Measurements from ENCODE around the gene INTS15.

The INTS15 gene

GRCh38 chr7:6641305-6642035 lies 51.6 kb downstream of the INTS15 start:
- Histone ChIP-seq H3K36me3 (ENCODE audit: control insufficient read depth in 5 of 5, insufficient read depth in 5 of 5, low read length in 5 of 5) (peaks cover 0 to 56% (median 51%) of the 10 kb centered on the region in 5 donors), H3K9ac (ENCODE audit: low read length in 5 of 5) (no peak overlapping the region), H3K27ac (ENCODE audit: low read depth, low read length) (no peak overlapping the region), H3K4me3 (ENCODE audit: low read depth in 1 of 5, low read length in 5 of 5) (no peak overlapping the region), H3K9me3 (ENCODE audit: control insufficient read depth in 5 of 5, low read length in 5 of 5) (no peaks in the 10 kb centered on the region), H3K27me3 (ENCODE audit: control insufficient read depth in 5 of 5, insufficient read depth in 4 of 5, low read length in 5 of 5) (no peaks in the 10 kb centered on the region), H3K4me1 (ENCODE audit: control insufficient read depth in 5 of 5, insufficient read depth in 5 of 5, low read length in 5 of 5) (peaks cover 7 to 29% (median 24%) of the 10 kb centered on the region in 5 donors)

DNA sequence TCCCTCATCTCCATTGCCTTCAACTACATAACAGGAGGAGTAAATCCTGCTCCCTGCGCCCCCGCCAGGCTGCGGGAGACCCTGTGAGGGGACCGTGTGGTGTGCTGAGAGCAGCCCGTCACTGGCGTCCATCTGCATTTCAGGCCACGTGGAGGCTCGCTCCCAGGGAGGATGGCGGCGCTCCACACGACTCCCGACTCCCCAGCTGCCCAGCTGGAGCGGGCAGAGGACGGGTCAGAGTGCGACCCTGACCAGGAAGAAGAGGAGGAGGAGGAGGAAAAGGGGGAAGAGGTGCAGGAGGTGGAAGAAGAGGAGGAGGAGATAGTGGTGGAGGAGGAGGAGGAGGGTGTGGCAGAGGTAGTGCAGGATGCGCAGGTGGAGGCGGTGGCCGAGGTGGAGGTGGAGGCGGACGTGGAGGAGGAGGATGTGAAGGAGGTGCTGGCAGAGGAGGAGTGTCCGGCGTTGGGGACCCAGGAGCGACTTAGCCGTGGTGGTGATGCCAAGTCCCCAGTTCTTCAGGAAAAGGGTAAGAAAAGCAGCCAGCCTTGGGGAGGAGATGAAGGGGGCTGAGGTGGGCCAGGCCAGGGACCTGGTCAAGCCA lies 52.5 kb downstream of the INTS15 start:
- no peaks in the 10 kb centered on the region for H3K9me3 ChIP-seq (ENCODE audit: control insufficient read depth in 5 of 5, low read length in 5 of 5)
- no peaks in the 10 kb centered on the region for H3K27me3 ChIP-seq (ENCODE audit: control insufficient read depth in 5 of 5, insufficient read depth in 4 of 5, low read length in 5 of 5)
- peaks cover 7 to 24% (median 20%) of the 10 kb centered on the region in 5 donors for H3K4me1 ChIP-seq (ENCODE audit: control insufficient read depth in 5 of 5, insufficient read depth in 5 of 5, low read length in 5 of 5)
- H3K4me3 ChIP-seq (ENCODE audit: low read depth in 1 of 5, low read length in 5 of 5), result no peak overlapping the region
- no peak overlapping the region for H3K9ac ChIP-seq (ENCODE audit: low read length in 5 of 5)
- peaks cover 0 to 64% (median 60%) of the 10 kb centered on the region in 5 donors for H3K36me3 ChIP-seq (ENCODE audit: control insufficient read depth in 5 of 5, insufficient read depth in 5 of 5, low read length in 5 of 5)
- H3K27ac ChIP-seq (ENCODE audit: low read depth, low read length), result no peak overlapping the region

GRCh38 chr7:6642861-6643640 lies 53.2 kb downstream of the INTS15 start:
- Histone ChIP-seq H3K4me1 (ENCODE audit: control insufficient read depth in 5 of 5, insufficient read depth in 5 of 5, low read length in 5 of 5) (peaks cover 7 to 20% (median 16%) of the 10 kb centered on the region in 5 donors), H3K27ac (ENCODE audit: low read depth, low read length) (no peak overlapping the region), H3K9ac (ENCODE audit: low read length in 5 of 5) (no peak overlapping the region), H3K4me3 (ENCODE audit: low read depth in 1 of 5, low read length in 5 of 5) (no peak overlapping the region), H3K36me3 (ENCODE audit: control insufficient read depth in 5 of 5, insufficient read depth in 5 of 5, low read length in 5 of 5) (peaks cover 0 to 72% (median 67%) of the 10 kb centered on the region in 5 donors), H3K9me3 (ENCODE audit: control insufficient read depth in 5 of 5, low read length in 5 of 5) (no peaks in the 10 kb centered on the region), H3K27me3 (ENCODE audit: control insufficient read depth in 5 of 5, insufficient read depth in 4 of 5, low read length in 5 of 5) (no peaks in the 10 kb centered on the region)

- no peak overlapping the region for H3K27ac ChIP-seq (ENCODE audit: low read depth, low read length)
- H3K9ac ChIP-seq (ENCODE audit: low read length in 5 of 5), result no peak overlapping the region
- no peak overlapping the region for H3K4me3 ChIP-seq (ENCODE audit: low read depth in 1 of 5, low read length in 5 of 5)
- H3K9me3 ChIP-seq (ENCODE audit: control insufficient read depth in 5 of 5, low read length in 5 of 5), result no peaks in the 10 kb centered on the region
- H3K4me1 ChIP-seq (ENCODE audit: control insufficient read depth in 5 of 5, insufficient read depth in 5 of 5, low read length in 5 of 5), result peaks cover 3 to 10% (median 6%) of the 10 kb centered on the region in 5 donors
- H3K27me3 ChIP-seq (ENCODE audit: control insufficient read depth in 5 of 5, insufficient read depth in 4 of 5, low read length in 5 of 5), result no peaks in the 10 kb centered on the region
- peaks cover 0 to 81% (median 76%) of the 10 kb centered on the region in 5 donors for H3K36me3 ChIP-seq (ENCODE audit: control insufficient read depth in 5 of 5, insufficient read depth in 5 of 5, low read length in 5 of 5)
Observed at GRCh38 chr7:6643915-6644625, 54.2 kb downstream of the INTS15 start.

- H3K4me3 ChIP-seq (ENCODE audit: low read depth in 1 of 5, low read length in 5 of 5), result no peak overlapping the region
- H3K36me3 ChIP-seq (ENCODE audit: control insufficient read depth in 5 of 5, insufficient read depth in 5 of 5, low read length in 5 of 5), result peaks cover 0 to 88% (median 81%) of the 10 kb centered on the region in 5 donors
- H3K4me1 ChIP-seq (ENCODE audit: control insufficient read depth in 5 of 5, insufficient read depth in 5 of 5, low read length in 5 of 5), result peaks cover 3 to 8% (median 5%) of the 10 kb centered on the region in 5 donors
- no peaks in the 10 kb centered on the region for H3K9me3 ChIP-seq (ENCODE audit: control insufficient read depth in 5 of 5, low read length in 5 of 5)
- H3K9ac ChIP-seq (ENCODE audit: low read length in 5 of 5), result no peak overlapping the region
- no peak overlapping the region for H3K27ac ChIP-seq (ENCODE audit: low read depth, low read length)
- H3K27me3 ChIP-seq (ENCODE audit: control insufficient read depth in 5 of 5, insufficient read depth in 4 of 5, low read length in 5 of 5), result no peaks in the 10 kb centered on the region
Observed at GRCh38 chr7:6644728-6645127, 54.9 kb downstream of the INTS15 start.

DNA sequence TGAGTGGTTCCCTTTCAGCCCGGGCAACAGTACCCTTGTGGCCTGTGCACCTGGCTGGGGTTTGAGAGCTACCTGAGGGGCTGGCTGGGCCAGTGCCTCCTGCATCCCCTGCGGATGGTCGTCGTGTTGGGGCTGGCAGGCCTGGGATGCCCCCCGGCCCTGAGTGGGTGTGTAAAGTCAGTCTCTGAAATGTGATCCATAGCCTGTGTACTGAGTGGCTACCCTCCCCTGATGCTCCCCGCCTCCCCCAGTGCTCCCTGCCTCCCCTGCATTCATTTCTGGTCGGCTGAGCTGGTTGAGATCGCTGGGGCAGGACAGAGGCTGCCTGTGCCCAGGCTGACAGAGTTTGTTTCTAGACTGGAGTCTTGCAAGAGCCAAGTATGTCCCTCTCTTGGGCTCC lies 56.6 kb downstream of the INTS15 start:
- peaks cover 0 to 97% (median 86%) of the 10 kb centered on the region in 5 donors for H3K36me3 ChIP-seq (ENCODE audit: control insufficient read depth in 5 of 5, insufficient read depth in 5 of 5, low read length in 5 of 5)

DNA sequence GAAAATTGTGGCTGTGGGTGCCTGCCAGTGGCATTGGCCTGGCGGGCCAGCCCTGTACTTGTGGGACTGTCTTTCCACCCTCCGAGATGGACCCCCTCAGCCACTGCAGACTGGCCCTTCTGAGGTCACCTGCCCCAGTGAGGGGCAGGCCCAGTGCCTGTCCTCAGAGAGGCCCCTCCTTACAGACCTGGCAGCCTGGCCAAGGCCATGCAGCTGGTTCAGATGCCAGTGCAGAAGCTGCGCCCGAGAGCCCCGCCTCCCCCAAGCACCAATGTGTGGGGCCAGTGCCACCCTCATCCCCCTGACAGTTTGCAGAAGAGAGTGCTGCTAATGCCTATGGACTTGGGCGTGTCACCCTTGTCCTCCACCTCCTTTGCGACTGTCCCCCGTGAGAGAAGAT lies 57.3 kb downstream of the INTS15 start:
- Histone ChIP-seq H3K4me1 (ENCODE audit: control insufficient read depth in 5 of 5, insufficient read depth in 5 of 5, low read length in 5 of 5) (peaks cover 0 to 5% (median 0%) of the 10 kb centered on the region in 5 donors), H3K36me3 (ENCODE audit: control insufficient read depth in 5 of 5, insufficient read depth in 5 of 5, low read length in 5 of 5) (peaks cover 0 to 97% (median 86%) of the 10 kb centered on the region in 5 donors), H3K27ac (ENCODE audit: low read depth, low read length) (no peak overlapping the region), H3K27me3 (ENCODE audit: control insufficient read depth in 5 of 5, insufficient read depth in 4 of 5, low read length in 5 of 5) (no peaks in the 10 kb centered on the region), H3K9ac (ENCODE audit: low read length in 5 of 5) (no peak overlapping the region), H3K4me3 (ENCODE audit: low read depth in 1 of 5, low read length in 5 of 5) (no peak overlapping the region), H3K9me3 (ENCODE audit: control insufficient read depth in 5 of 5, low read length in 5 of 5) (no peaks in the 10 kb centered on the region)

More for the DNA sequence above, 56.6 kb downstream of the INTS15 start:
- Histone ChIP-seq H3K27ac (ENCODE audit: low read depth, low read length) (no peak overlapping the region), H3K9ac (ENCODE audit: low read length in 5 of 5) (no peak overlapping the region), H3K4me1 (ENCODE audit: control insufficient read depth in 5 of 5, insufficient read depth in 5 of 5, low read length in 5 of 5) (peaks cover 0 to 5% (median 0%) of the 10 kb centered on the region in 5 donors), H3K27me3 (ENCODE audit: control insufficient read depth in 5 of 5, insufficient read depth in 4 of 5, low read length in 5 of 5) (no peaks in the 10 kb centered on the region), H3K4me3 (ENCODE audit: low read depth in 1 of 5, low read length in 5 of 5) (no peak overlapping the region), H3K9me3 (ENCODE audit: control insufficient read depth in 5 of 5, low read length in 5 of 5) (no peaks in the 10 kb centered on the region)

GRCh38 chr7:6647541-6647940 lies 57.7 kb downstream of the INTS15 start:
- Histone ChIP-seq H3K9me3 (ENCODE audit: control insufficient read depth in 5 of 5, low read length in 5 of 5) (peaks cover 0 to 1% (median 0%) of the 10 kb centered on the region in 5 donors), H3K4me3 (ENCODE audit: low read depth in 1 of 5, low read length in 5 of 5) (no peak overlapping the region), H3K36me3 (ENCODE audit: control insufficient read depth in 5 of 5, insufficient read depth in 5 of 5, low read length in 5 of 5) (peaks cover 0 to 97% (median 86%) of the 10 kb centered on the region in 5 donors), H3K27ac (ENCODE audit: low read depth, low read length) (no peak overlapping the region), H3K27me3 (ENCODE audit: control insufficient read depth in 5 of 5, insufficient read depth in 4 of 5, low read length in 5 of 5) (no peaks in the 10 kb centered on the region), H3K9ac (ENCODE audit: low read length in 5 of 5) (no peak overlapping the region), H3K4me1 (ENCODE audit: control insufficient read depth in 5 of 5, insufficient read depth in 5 of 5, low read length in 5 of 5) (peaks cover 0 to 5% (median 0%) of the 10 kb centered on the region in 5 donors)

DNA sequence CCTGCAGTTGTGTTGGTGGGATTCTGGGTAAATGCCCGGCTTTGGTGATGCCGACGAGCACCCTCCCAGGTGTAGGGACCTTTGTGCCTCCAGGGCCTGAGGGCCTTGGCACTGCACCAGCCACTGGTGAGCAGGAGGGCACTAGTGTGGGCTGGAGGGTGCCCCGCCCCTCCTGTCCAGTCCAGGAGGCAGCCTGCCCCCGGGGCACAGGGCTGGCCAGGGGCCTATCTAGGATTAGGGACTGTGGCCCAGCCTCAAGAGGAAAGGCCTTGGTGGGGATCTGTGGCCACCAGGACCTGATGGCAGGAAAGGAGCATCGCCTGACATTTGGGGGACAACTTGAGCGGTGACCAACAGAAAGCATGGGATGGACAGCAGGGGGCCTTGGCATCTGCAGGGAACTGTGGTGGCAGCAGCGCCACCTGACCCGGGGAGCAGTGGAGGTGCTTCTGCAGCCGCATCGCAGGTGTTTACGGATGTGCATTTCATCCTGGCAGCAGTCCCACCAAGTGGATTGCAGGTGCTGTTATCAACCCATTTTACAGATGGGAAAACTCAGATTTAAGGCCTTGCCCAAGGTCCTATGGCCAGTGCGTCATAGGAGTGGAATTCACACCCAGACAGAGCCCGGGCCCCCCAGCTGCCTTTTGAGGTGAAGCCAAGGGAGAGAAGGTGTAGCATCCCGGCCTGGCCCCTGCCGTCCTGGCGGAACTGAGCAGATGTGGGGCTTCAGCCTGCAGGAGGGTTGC lies 58.4 kb downstream of the INTS15 start:
- no peak overlapping the region for H3K9ac ChIP-seq (ENCODE audit: low read length in 5 of 5)
- peaks cover 0 to 4% (median 0%) of the 10 kb centered on the region in 5 donors for H3K9me3 ChIP-seq (ENCODE audit: control insufficient read depth in 5 of 5, low read length in 5 of 5)
- H3K27me3 ChIP-seq (ENCODE audit: control insufficient read depth in 5 of 5, insufficient read depth in 4 of 5, low read length in 5 of 5), result no peaks in the 10 kb centered on the region
- H3K4me1 ChIP-seq (ENCODE audit: control insufficient read depth in 5 of 5, insufficient read depth in 5 of 5, low read length in 5 of 5), result peaks cover 0 to 5% (median 0%) of the 10 kb centered on the region in 5 donors
- H3K36me3 ChIP-seq (ENCODE audit: control insufficient read depth in 5 of 5, insufficient read depth in 5 of 5, low read length in 5 of 5), result peaks cover 0 to 97% (median 85%) of the 10 kb centered on the region in 5 donors
- H3K27ac ChIP-seq (ENCODE audit: low read depth, low read length), result no peak overlapping the region
- H3K4me3 ChIP-seq (ENCODE audit: low read depth in 1 of 5, low read length in 5 of 5), result no peak overlapping the region
